GM10248 (cell line): Measurements from ENCODE around the gene DENND1B.
"Not testable (repeated sequence)": the region's sequence is repeated elsewhere in the genome, so short reads cannot be mapped to it uniquely, and the experiment has no call there.

Experiments used
- CTCF ChIA-PET: fragments of 300-600 bp; sonication (Branson Sonifier 250); formaldehyde crosslinking; extraction: SDS; loops from one replicate; lab custom pipeline; 2021; ENCODE audit warnings: antibody characterized with exemption; lab: Yijun Ruan, JAX
- POLR2A ChIA-PET: fragments of 350-650 bp; sonication (Branson Sonifier 250); formaldehyde crosslinking; extraction: SDS; loops from one replicate; lab custom pipeline; 2020; ENCODE audit warnings: antibody characterized with exemption; lab: Yijun Ruan, JAX
- DNase-seq: peaks from one replicate; pipeline ENCODE4 v3.0.0; 2012; ENCODE audit errors: extremely low spot score
- TF ChIP-seq, protein P1 (sequence below): IDR thresholded peaks from 2 replicates; pipeline ENCODE4 v1.5.1; 2012; ENCODE audit warnings: mild to moderate bottlenecking, low read depth; ENCODE audit errors: extremely low read depth, missing control alignments, control extremely low read depth

The DENND1B gene

DNA sequence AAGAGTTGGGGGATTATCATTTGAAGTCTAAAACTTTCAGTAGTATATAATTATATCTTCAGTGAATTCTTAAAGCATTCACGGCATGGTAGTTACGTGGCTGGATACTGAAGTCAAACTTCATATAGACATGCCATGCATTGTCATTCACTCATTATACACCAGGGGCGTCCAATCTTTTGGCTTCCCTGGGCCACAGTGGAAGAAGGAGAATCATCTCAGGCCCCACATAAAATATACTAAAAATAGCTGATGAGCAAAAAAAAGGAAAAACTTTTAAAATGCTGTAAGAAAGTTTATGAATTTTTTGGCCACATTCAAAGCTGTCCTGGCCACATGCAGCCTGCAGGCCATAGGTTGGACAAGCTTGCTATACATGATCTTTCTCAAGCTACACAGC, 43.8 kb downstream of the DENND1B start:
- TF ChIP-seq, protein P1, sequence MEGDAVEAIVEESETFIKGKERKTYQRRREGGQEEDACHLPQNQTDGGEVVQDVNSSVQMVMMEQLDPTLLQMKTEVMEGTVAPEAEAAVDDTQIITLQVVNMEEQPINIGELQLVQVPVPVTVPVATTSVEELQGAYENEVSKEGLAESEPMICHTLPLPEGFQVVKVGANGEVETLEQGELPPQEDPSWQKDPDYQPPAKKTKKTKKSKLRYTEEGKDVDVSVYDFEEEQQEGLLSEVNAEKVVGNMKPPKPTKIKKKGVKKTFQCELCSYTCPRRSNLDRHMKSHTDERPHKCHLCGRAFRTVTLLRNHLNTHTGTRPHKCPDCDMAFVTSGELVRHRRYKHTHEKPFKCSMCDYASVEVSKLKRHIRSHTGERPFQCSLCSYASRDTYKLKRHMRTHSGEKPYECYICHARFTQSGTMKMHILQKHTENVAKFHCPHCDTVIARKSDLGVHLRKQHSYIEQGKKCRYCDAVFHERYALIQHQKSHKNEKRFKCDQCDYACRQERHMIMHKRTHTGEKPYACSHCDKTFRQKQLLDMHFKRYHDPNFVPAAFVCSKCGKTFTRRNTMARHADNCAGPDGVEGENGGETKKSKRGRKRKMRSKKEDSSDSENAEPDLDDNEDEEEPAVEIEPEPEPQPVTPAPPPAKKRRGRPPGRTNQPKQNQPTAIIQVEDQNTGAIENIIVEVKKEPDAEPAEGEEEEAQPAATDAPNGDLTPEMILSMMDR, result no peak

GRCh38 chr1:197725976-197726375, 49.3 kb downstream of the DENND1B start:
- CTCF ChIA-PET, result no interaction called here
- POLR2A ChIA-PET, result no interaction called here
- TF ChIP-seq, protein P1, result no peak
- DNase-seq, result no peak

More for the DNA sequence above, 43.8 kb downstream of the DENND1B start:
- DNase-seq, result no peak
- ChIA-PET CTCF (interaction anchor here (1.2 to 2.4 kb wide), 4 partner anchors 9 to 15 kb away, joined by 3 to 7 read pairs (median 3); no protein-coding TSS in a partner anchor), POLR2A (no interaction called here)

DNA sequence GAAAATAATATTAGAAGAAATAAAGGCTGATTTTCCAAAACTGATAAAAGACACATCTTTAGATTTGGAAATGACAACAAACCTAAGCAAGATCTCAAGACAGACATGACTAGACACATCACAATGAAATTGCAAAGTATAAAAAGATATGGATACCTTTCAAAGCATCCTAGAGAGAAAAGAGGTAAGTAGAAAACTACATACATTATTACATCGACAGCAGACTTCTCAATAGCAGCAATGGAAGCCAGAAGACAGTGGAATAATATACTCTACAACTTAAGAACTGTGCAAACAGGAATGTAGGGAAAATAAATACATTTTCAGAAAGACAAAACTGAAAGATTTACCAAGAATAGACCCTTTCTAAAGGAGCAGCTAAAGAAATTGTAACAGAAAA, 50.2 kb downstream of the DENND1B start:
- TF ChIP-seq, protein P1, result no peak
- POLR2A ChIA-PET, result no interaction called here
- CTCF ChIA-PET, result no interaction called here
- no peak for DNase-seq

DNA sequence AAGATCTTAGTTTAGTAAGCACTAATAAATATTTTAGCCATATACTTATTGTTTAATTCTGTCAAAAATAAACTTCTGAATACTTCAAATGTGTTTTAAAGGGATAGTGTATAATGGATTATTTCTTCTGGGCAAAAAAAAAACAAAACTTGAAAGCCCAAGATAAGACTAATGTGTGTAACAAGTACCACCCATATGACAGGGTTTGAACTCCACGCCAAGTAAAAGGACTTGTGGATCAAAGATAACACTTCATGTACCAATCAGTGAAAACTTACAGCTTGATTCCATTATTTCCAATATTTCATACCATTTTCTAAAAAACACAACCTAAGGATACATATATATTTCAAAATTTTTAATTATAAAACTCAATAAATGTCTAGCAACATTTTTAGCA, 59.5 kb downstream of the DENND1B start:
- TF ChIP-seq, protein P1, result no peak
- no peak for DNase-seq
- CTCF ChIA-PET, result interaction anchor here (1.1 to 1.4 kb wide), 2 partner anchors 16 to 197 kb away, joined by 3 read pairs; no protein-coding TSS in a partner anchor
- POLR2A ChIA-PET, result no interaction called here

DNA sequence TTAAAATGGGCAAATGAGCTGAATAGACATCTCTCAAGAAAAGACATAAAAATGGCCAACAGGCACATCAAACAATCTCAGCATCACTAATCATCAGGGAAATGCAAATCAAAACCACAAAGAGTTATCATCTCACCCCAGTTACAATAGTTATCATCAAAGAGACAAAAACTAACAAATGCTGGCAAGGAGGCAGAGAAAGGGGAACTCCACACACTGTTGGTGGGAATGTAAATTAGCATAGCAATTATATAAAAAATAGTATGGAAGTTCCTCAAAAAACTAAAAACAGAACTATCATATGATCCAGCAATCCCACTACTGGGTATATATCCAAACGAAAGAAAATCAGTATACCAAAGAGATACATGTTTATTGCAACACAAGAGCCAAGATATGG, 68.7 kb downstream of the DENND1B start:
- CTCF ChIA-PET, result no interaction called here
- TF ChIP-seq, protein P1, result no peak
- no peak for DNase-seq
- POLR2A ChIA-PET, result no interaction called here

- CTCF ChIA-PET, result interaction anchor here (1.2 to 1.4 kb wide), 2 partner anchors 12 to 41 kb away, joined by 3 to 4 read pairs; no protein-coding TSS in a partner anchor
- no peak for DNase-seq
- TF ChIP-seq, protein P1, result no peak
- POLR2A ChIA-PET, result no interaction called here
Observed at GRCh38 chr1:197705941-197706340, 69.3 kb downstream of the DENND1B start.

GRCh38 chr1:197700688-197701087, 74.6 kb downstream of the DENND1B start:
- POLR2A ChIA-PET, DNase-seq, CTCF ChIA-PET: not testable (repeated sequence)
